ENCODE results near the gene MPND. TPM values are rescaled to one million over a fixed set of nuclear protein-coding genes. Genes with fewer than 3 reads are reported as not detected.
A peak's percentile ranks its signal among the peaks of the same experiment; 100 is the strongest.

The MPND gene
- total RNA-seq, 2 donors from 2014 or later = 12.5 to 18.2 TPM

DNA sequence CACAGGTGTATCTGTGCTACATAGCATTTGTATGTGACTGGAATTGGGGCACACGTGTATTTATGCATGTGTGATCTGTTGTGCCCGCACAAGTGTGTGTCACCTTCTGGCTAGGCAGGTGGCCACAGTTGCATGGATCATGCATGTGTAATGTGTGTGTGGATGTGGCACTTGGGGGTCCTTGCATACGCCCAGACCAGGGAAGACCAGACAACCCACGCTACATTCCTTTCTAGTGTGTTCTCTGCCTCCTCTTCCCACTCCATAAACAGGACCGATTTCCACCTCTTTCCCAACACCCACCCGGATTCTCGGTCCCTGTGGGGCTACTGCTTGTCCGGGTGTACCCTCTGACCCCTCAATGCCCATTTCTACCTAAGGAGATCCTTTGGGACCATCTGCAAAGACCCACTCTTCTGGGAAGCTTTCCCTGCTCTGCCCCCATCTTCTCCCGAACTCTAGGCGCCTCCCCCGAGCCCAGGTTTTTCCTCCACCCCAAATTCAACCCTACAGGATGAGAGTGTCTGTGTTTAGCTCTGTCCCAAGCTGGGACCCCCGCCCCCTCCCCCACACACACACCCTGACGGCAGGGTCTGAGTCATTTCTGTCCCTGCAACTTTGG lies 17.0 kb upstream of the MPND start:
- Histone ChIP-seq H3K4me1 (replicated peaks) (no peaks in the 10 kb centered on the region), H3K4me3 (no peak overlapping the region), H3K9me3 (no peaks in the 10 kb centered on the region), H3K36me3 (no peaks in the 10 kb centered on the region), H3K27me3 (replicated peaks; ENCODE audit: insufficient read depth) (no peaks in the 10 kb centered on the region), H3K27ac (no peak overlapping the region)
- intact Hi-C loops (cut with DNase I) = no loop called here
- 66% methylated on average over 13 of the region's 13 CpGs for WGBS
- no peak for DNase-seq (ENCODE audit: low spot score)
- TF ChIP-seq CTCF (IDR thresholded peaks at IDR 0.05) = no peak
- TF ChIP-seq POLR2AphosphoS5 (IDR thresholded peaks at IDR 0.05) = no peak
- TF ChIP-seq POLR2A (IDR thresholded peaks at IDR 0.05) = no peak

- Histone ChIP-seq H3K4me1 (replicated peaks) (no peaks in the 10 kb centered on the region), H3K9me3 (no peaks in the 10 kb centered on the region), H3K27me3 (replicated peaks; ENCODE audit: insufficient read depth) (no peaks in the 10 kb centered on the region), H3K27ac (no peak overlapping the region), H3K4me3 (no peak overlapping the region), H3K36me3 (no peaks in the 10 kb centered on the region)
- 58% methylated on average over 32 of the region's 33 CpGs for WGBS
- TF ChIP-seq POLR2AphosphoS5 (IDR thresholded peaks at IDR 0.05) (no peak), CTCF (IDR thresholded peaks at IDR 0.05) (no peak), POLR2A (IDR thresholded peaks at IDR 0.05) (no peak)
- no peak for DNase-seq (ENCODE audit: low spot score)
- intact Hi-C loops (cut with DNase I) = no loop called here
These were observed 16.5 kb upstream of the MPND start for GRCh38 chr19:4326837-4327251.

DNA sequence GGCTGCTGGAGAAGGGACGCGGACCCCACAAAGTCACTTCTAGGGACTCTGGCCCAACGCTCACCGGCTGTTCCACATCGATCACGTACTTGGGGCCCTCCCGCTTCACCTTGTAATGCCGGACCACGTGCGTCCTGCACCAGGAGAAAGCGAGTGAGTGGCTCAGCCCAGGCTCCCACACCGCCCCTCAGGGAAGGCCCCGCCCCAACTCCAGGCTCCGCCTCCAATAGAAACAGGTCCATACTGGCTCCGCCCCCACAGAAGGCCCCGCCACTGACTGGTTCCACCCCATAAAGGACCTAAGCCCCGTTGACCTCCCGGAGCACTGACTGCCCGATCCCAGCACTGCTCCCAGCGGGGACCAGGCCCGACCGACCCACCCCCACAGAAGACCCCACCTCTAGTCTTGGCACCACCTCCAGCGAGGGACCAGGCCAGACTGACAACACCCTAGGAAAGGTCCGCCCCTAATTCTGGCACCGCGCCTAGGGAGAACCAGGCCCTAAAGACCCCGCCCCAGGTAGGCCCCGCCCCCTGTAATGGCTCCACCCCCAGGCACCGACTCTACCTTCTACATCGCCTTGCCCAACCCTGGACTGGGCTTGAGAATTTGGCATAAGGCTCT lies 16.0 kb upstream of the MPND start:
- Histone ChIP-seq H3K4me1 (replicated peaks) (no peaks in the 10 kb centered on the region), H3K9me3 (no peaks in the 10 kb centered on the region), H3K27me3 (replicated peaks; ENCODE audit: insufficient read depth) (no peaks in the 10 kb centered on the region), H3K27ac (no peak overlapping the region), H3K4me3 (peak overlapping the region in 1 of 2 donors; percentile 24), H3K36me3 (no peaks in the 10 kb centered on the region)
- 33% methylated on average over 30 of the region's 30 CpGs for WGBS
- no peak for DNase-seq (ENCODE audit: low spot score)
- intact Hi-C loops (cut with DNase I) = no loop called here
- TF ChIP-seq POLR2AphosphoS5 (IDR thresholded peaks at IDR 0.05) (no peak), POLR2A (IDR thresholded peaks at IDR 0.05) (no peak), CTCF (IDR thresholded peaks at IDR 0.05) (no peak)

GRCh38 chr19:4327877-4328242 lies 15.5 kb upstream of the MPND start:
- H3K9me3 ChIP-seq = no peaks in the 10 kb centered on the region
- no peak for DNase-seq (ENCODE audit: low spot score)
- intact Hi-C loops (cut with DNase I) = no loop called here
- no peaks in the 10 kb centered on the region for H3K36me3 ChIP-seq
- TF ChIP-seq CTCF (IDR thresholded peaks at IDR 0.05) (no peak), POLR2AphosphoS5 (IDR thresholded peaks at IDR 0.05) (no peak), POLR2A (IDR thresholded peaks at IDR 0.05) (no peak)
- no peaks in the 10 kb centered on the region for H3K27me3 ChIP-seq (replicated peaks; ENCODE audit: insufficient read depth)
- 28% methylated on average over 13 of the region's 13 CpGs for WGBS
- H3K4me1 ChIP-seq (replicated peaks) = no peaks in the 10 kb centered on the region
- peak overlapping the region in 1 of 2 donors; percentile 42 for H3K27ac ChIP-seq
- peak overlapping the region in 1 of 2 donors; percentile 24 for H3K4me3 ChIP-seq
